GM18909 (cell line): ENCODE measurements around the gene FAM217B.
"Not testable (repeated sequence)": the region's sequence is repeated elsewhere in the genome, so short reads cannot be mapped to it uniquely, and the experiment has no call there.

ENCODE experiments used
- ATAC-seq: cut with Tn5 transposase; IDR thresholded peaks from one replicate; pipeline ENCODE4 v1.9.1; 2021; ENCODE audit warnings: mild to moderate bottlenecking; ENCODE audit not compliant: unreplicated experiment, poor library complexity

The FAM217B gene

DNA sequence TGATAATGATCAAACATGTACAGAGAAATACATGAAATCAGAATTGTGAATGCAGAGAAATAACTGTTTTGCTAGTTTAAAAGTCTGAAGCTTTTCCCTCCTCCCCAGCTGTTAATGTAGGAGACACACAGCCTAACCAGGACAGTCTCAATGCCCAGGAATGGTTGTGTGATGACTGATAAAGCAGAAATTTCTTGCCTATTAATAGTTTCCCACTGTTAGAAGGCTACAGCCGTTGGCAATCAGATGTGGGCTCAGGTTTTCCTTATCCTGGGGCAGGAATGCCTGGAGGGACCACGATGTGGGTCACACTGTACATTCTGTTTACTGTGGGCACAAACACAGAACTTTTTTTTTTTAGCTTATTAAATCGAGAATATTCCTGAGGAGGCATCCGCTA is 2.0 kb upstream of the FAM217B start:
- ATAC-seq = no peak

- ATAC-seq = no peak
These were observed 1.5 kb upstream of the FAM217B start for GRCh38 chr20:59938696-59939051.

GRCh38 chr20:59939052-59939878 is 924 bp upstream of the FAM217B start:
- no peak for ATAC-seq

GRCh38 chr20:59939879-59940128 is 385 bp upstream of the FAM217B start:
- ATAC-seq = peak; percentile 37

GRCh38 chr20:59940956-59941294 is 736 bp downstream of the FAM217B start:
- no peak for ATAC-seq

GRCh38 chr20:59942245-59942644 is 2.1 kb downstream of the FAM217B start:
- ATAC-seq = no peak

DNA sequence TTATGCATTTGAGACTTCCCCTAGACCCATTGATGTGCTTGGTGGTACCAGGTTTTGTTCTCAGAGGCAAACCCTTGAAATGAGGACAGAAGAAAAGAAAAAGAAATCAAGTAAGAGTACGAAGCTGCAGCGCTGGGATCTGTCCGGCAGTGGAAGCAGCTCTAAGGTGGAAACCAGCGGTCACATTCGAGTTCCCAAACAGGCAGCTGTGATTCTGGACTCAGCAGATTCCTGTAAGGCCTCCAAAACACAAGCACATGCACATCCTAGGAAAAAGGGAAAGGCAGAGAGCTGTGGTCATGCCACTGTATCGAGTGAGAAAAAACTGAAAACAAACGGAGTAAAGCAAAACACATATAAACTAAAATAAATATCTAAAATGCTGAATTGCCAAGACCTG is 4.5 kb downstream of the FAM217B start:
- no peak for ATAC-seq

DNA sequence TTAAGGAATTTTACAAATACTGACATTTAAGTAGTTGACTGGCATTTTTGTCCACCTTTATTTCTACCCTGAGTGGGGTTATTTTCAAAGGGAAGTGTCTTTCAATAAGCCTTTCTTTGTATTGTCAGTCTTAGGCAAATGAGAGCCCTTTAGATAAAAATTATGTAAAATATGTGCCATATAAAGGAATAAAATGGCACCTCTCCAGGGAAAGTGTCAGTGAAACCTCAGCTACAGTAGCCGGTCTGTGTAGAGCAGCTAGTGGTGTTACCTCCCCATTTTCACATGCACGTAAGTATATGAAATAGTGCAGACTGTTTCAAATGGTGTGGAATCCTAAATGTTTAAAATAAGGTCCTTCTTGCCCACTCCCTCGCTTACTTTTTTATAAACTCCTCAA is 5.0 kb downstream of the FAM217B start:
- ATAC-seq = no peak

- no peak for ATAC-seq
These were observed 5.5 kb downstream of the FAM217B start for GRCh38 chr20:59945731-59946130.

DNA sequence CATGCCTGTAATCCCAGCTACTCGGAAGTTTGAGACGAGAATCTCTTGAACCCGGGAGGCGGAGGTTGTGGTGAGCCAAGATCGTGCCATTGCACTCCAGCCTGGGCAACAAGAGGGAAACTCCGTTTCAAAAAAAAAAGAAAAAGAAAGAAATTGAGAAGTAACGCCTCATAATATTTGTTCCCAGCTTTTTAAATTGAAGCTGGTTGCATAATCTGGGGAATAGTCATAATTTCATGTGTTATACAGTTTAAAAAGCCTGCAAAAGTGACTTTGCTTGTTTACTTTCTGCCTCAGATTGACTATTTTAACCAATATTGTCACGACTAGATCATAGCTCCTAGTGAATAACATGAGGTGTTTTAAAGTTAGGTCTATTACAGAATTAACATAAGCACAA is 7.2 kb downstream of the FAM217B start:
- ATAC-seq = no peak

- ATAC-seq = no peak
These were observed 8.0 kb downstream of the FAM217B start for GRCh38 chr20:59948212-59948611.

DNA sequence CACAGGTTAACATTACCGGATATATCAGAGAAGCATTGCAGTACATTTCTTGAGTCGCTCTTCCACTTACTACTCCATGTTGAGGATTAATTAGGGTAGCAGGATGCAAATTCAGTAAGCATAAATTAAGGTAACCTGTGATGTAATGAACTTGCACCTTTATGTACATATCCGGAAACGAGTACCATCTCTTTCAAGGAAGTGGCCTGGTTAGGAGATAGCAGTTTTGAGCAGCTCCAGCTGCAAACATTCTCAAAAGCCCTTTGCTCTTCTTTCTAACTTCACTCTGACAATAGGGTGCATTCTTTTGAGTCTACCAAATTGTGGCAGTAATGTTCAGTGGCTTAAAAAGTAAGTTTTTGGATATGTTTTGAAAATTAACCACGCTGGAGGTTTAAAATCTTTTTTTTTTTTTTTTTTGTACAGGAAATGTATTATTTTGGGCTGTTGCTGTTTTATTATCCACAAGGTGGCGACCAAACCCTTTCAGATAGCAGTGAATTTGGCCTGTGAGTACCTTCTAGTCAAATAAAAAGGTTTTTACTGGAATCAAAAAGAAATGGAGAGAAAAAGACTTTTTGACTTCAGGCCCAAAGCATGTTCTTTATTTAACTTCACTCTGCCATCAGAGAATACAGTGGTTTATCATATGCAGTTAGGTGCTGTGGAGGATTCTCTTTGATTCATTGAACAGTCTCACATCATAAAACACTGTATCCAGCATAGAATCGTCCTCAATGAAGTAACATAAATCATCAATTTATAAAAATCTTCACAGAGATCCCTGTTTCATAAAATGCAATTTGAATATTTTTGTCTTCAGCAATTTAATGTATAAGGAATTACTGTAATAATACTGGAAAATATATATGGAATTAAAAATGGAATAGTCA is 8.9 kb downstream of the FAM217B start:
- peak; percentile 57 for ATAC-seq

DNA sequence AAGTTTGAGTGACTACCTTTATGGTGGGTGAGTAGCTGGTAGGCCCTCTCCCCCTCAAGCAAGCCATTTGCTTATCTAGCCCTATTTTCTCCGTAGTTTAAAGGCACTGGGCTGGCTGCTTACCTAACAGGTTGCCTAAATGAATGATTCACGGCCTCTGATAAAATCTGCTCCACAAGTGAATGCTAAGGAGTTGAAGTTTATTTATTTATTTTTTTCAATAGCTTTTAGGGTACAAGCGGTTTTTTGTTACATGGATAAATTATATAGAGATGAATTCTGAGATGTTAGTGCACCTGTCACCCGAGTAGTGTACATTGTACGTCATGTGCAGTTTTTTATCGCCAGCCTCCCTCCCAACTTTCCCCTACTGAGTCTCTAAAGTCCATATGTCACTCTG is 9.7 kb downstream of the FAM217B start:
- ATAC-seq = no peak

DNA sequence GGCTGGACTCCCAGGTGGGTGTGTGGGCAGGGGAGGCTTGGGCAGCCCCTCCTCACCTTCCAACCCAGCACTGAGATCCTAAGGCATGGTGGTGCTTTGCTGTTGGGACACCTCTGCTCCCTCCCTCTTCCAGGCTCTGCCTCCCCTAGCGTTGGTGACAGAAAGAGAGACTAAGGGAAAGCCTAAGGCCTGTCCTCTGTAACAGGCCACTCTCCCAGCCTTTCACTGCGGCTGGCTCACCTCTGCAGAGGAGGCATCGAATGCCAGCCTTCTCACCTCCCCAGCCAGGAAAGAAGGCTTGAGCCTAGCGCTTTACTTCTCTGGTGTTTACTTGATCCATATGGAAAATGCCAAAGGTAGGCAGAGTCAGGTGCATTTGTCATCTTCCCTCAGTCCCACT is 14.5 kb downstream of the FAM217B start:
- ATAC-seq = no peak

- no peak for ATAC-seq
These were observed 15.1 kb downstream of the FAM217B start for GRCh38 chr20:59955131-59955796.

GRCh38 chr20:59957568-59957967 is 17.4 kb downstream of the FAM217B start:
- not testable (repeated sequence) for ATAC-seq

DNA sequence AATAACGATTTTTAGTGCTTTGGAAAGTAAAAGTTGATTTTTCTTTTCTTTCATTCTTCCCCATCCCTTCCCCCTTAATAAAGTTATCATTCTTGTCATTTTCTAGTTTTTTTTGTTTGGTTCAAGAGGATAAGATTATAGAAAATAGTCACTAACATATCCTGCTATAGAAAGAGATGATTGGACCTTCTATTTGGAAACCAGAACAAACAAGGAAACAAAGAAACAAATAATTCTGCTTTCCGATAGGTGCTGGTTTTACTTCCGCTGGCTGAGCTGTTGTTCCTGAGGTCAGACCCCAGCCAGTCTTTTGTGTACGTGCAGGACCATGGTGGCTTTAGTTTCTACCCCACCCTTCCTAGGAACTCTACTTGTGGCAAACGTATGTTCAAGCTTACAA is 17.9 kb downstream of the FAM217B start, which contains the start of gene CDH26:
Gene CDH26, plus strand, starts transcription at position 301 of the 400 bp plus-strand sequence. CDS start 304 bp downstream, outside the sequence.
- ATAC-seq = no peak

- no peak for ATAC-seq
These were observed 18.4 kb downstream of the FAM217B start for GRCh38 chr20:59958626-59959025.

- no peak for ATAC-seq
These were observed 21.2 kb downstream of the FAM217B start for GRCh38 chr20:59961423-59961822.

DNA sequence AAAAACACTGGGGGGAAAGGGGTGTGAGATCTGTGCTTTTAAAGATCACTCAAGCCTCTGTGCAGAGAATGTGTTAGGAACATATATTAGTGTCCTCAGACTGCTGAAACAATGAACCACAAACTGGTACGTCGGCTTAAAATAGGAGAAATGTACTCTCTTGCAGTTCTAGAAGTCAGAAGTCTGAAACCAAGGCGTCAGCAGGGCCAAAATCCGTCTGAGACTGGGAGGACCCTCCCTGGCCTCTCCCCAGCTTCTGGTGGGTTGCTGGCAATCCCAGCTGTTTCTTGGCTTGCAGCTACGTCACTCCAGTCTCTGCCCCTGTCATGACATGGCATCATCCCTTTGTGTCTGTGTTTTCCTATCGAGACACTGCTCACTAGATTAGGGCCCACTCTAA is 22.0 kb downstream of the FAM217B start:
- no peak for ATAC-seq

DNA sequence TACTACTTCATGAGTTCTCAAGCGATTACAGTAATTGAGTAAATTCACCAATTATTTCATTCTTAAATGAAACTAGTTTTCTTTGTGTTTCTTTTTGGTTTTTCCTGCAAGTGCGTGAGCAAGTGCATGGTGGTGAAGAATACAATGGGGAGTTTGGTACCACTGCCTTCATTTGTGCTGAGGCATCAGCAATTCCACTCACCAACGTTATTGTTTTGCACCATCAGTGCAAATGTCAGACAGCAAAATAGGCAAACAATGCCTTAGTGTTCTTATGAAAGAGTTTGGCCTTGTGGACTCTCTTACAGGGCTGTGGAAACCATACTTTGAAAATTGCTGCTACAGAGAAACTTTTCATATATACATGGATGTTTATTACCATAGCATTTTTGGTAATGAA is 26.2 kb downstream of the FAM217B start:
- no peak for ATAC-seq
